Bronchial epithelial cell (primary cell): ENCODE measurements around the gene MAPK8IP1. TPM values are rescaled to one million over a fixed set of nuclear protein-coding genes. Genes with fewer than 3 reads are reported as not detected.

Experiments used
- DNase-seq: peaks from one replicate; pipeline ENCODE4 v3.0.0-alpha.2; 2010; ENCODE audit warnings: low read depth
- FAIRE-seq: peaks from 2 replicates; lab custom pipeline; 2011; peaks lifted over from hg19 to GRCh38; lab: Jason Lieb, UNC
- H3K27me3 ChIP-seq: 2 replicates; pipeline ENCODE4 v1.5.1; 2011; ENCODE audit warnings: low read length; ENCODE audit not compliant: control insufficient read depth, insufficient read depth
- H3K36me3 ChIP-seq: 2 replicates; pipeline ENCODE4 v1.5.1; 2011; ENCODE audit warnings: low read length; ENCODE audit not compliant: control insufficient read depth, insufficient read depth
- H3K4me3 ChIP-seq: 2 replicates; pipeline ENCODE4 v1.5.1; 2011; ENCODE audit warnings: mild to moderate bottlenecking, low read depth, low read length, control low read depth
- total RNA-seq: library from RNA; depleted of rRNA; stranded (reverse); fragments of >200 nt; gene quantifications from 2 replicates; pipeline ENCODE4 v1.2.1, GENCODE V29; 2014
- TF ChIP-seq, protein P1 (sequence below): IDR thresholded peaks from 2 replicates; pipeline ENCODE4 v1.5.1; 2011; ENCODE audit warnings: mild to moderate bottlenecking, moderate library complexity, low read length, control low read depth, inconsistent platforms; ENCODE audit not compliant: insufficient read depth, severe bottlenecking

The MAPK8IP1 gene
- total RNA-seq, 1 donor from 2014 or later, result 0.26 TPM

DNA sequence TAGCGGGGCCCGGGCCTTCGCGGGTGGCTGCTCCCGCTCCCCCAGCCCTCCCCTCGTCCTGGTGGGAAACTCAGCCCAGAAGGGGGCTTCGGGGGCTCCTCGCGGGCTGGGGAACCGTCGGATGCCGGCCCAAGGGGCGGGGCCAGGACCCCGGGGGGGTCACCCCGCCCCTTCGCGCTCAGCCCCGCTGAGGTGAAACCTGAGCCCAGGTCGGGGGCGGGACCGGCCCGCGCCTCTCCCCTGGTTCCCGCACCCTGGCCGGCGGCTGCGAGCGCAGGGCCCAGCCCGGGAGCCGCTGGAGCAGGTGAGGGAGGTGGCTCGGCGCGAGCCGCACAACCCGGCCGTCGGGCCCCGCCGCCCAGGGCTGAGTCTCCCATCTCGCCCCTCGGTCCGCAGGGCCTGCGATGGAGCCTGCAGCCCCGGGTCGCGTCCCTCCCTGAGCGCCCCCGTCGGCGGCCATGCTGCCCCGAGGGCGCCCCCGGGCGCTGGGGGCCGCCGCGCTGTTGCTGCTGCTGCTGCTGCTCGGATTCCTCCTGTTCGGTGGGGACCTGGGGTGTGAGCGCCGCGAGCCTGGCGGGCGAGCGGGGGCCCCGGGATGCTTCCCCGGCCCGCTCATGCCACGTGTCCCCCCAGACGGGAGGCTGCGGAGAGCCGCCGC lies 37.1 kb downstream of the MAPK8IP1 start, which contains the start of gene LARGE2:
TSS of gene LARGE2 (plus strand) at position 232 of the 658 bp plus-strand sequence. CDS start at position 459, 227 bp downstream.
- peak within 1 kb of the TSS; percentile 37 for H3K4me3 ChIP-seq
- FAIRE-seq (no peak), DNase-seq (no peak)
- H3K27me3 ChIP-seq, result no peaks in the 10 kb centered on the region
- H3K36me3 ChIP-seq, result no peaks in the 10 kb centered on the region
- TF ChIP-seq, protein P1, sequence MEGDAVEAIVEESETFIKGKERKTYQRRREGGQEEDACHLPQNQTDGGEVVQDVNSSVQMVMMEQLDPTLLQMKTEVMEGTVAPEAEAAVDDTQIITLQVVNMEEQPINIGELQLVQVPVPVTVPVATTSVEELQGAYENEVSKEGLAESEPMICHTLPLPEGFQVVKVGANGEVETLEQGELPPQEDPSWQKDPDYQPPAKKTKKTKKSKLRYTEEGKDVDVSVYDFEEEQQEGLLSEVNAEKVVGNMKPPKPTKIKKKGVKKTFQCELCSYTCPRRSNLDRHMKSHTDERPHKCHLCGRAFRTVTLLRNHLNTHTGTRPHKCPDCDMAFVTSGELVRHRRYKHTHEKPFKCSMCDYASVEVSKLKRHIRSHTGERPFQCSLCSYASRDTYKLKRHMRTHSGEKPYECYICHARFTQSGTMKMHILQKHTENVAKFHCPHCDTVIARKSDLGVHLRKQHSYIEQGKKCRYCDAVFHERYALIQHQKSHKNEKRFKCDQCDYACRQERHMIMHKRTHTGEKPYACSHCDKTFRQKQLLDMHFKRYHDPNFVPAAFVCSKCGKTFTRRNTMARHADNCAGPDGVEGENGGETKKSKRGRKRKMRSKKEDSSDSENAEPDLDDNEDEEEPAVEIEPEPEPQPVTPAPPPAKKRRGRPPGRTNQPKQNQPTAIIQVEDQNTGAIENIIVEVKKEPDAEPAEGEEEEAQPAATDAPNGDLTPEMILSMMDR, result no peak

DNA sequence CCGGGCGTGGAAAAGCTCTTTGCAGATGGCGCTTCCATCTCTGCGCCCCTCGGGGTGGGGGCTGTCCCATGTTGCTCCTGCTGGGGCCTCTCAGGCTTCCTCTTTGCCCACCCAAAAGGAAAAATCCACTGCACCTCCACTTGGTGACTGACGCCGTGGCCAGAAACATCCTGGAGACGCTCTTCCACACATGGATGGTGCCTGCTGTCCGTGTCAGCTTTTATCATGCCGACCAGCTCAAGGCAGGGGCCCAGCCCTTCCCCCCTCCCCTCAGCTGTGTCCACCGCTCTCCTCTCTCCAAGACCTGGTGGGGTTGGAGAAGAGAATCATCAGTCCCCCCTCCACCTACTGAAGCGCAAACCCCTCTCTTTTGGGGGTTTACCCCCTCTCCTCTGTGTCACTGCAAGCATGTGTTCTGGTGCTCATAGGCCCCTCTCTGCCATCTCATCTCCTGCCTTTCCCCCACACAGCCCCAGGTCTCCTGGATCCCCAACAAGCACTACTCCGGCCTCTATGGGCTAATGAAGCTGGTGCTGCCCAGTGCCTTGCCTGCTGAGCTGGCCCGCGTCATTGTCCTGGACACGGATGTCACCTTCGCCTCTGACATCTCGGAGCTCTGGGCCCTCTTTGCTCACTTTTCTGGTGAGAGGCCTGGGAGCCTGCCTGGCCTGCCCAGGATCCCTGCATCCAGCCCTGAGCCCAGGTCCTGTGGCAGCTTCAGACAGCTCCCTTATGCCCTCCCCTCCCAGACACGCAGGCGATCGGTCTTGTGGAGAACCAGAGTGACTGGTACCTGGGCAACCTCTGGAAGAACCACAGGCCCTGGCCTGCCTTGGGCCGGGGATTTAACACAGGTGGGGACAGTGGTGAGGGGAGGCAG lies 38.8 kb downstream of the MAPK8IP1 start:
- DNase-seq (no peak), FAIRE-seq (no peak)
- H3K36me3 ChIP-seq, result no peaks in the 10 kb centered on the region
- H3K4me3 ChIP-seq, result no peak overlapping the region
- TF ChIP-seq, protein P1, result no peak
- H3K27me3 ChIP-seq, result no peaks in the 10 kb centered on the region

DNA sequence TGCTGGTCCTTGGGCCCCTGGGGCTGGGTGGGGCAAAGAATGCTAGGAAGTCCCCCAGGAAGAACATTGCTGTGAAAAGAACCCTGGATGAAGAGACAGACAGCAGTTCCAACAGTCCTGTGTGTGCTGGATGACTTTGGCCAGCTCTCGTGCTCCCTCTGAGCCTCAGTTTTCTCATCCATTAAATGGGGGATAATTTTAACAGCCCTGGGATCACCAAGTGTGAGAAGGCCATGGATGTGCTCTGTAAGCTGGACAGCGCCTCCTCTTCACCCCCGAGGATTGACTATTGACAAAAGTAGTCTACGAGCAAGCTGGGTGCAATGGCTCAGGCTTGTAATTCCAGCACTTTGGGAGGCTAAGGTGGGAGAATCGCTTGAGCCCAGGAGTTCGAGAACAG lies 39.5 kb downstream of the MAPK8IP1 start:
- DNase-seq, result no peak
- Histone ChIP-seq H3K27me3 (no peaks in the 10 kb centered on the region), H3K4me3 (no peak overlapping the region), H3K36me3 (no peaks in the 10 kb centered on the region)
- TF ChIP-seq, protein P1, result no peak
- FAIRE-seq, result no peak

DNA sequence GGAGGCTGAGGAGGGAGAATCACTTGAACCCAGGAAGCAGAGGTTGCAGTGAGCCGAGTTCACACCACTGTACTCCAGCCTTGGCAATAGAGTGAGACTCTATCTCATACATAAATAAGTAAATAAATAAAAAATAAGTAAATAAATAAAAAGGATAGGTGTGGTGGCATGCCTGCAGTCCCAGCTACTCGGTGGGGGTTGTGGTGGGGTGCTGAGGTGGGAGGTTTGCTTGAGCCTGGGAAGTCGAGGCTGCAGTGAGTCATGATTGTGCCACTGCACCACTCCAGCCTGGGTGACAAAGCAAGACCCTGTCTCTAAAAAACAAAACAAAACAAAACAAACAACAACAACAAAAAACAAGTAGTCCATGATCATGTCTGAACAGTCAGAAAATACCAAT lies 40.1 kb downstream of the MAPK8IP1 start:
- TF ChIP-seq, protein P1, result no peak
- FAIRE-seq (no peak), DNase-seq (no peak)
- Histone ChIP-seq H3K4me3 (no peak overlapping the region), H3K27me3 (no peaks in the 10 kb centered on the region), H3K36me3 (no peaks in the 10 kb centered on the region)

DNA sequence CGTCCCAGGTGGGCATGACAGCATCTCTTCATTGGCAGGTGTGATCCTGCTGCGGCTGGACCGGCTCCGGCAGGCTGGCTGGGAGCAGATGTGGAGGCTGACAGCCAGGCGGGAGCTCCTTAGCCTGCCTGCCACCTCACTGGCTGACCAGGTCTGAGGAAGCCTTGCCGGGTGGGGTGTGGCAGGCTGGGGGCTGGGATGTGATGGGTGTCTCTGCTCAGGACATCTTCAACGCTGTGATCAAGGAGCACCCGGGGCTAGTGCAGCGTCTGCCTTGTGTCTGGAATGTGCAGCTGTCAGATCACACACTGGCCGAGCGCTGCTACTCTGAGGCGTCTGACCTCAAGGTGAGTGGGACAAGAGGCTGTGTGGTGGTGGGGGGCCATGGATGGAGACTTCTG lies 40.5 kb downstream of the MAPK8IP1 start:
- FAIRE-seq (no peak), DNase-seq (no peak)
- Histone ChIP-seq H3K4me3 (no peak overlapping the region), H3K36me3 (no peaks in the 10 kb centered on the region), H3K27me3 (no peaks in the 10 kb centered on the region)
- TF ChIP-seq, protein P1, result no peak
